ENCODE data around the gene PSEN1.

The PSEN1 gene

GRCh38 chr14:73239393-73240241 lies 103.3 kb downstream of the PSEN1 start:
- Histone ChIP-seq H3K36me3 (ENCODE audit: control insufficient read depth, insufficient read depth, low read length) (no peaks in the 10 kb centered on the region; the same call in 1 of the 2 replicates), H3K9me3 (ENCODE audit: control insufficient read depth, insufficient read depth, low read length) (no peaks in the 10 kb centered on the region), H3K4me3 (ENCODE audit: low read depth, low read length) (peak overlapping the region; percentile 55), H3K9ac (ENCODE audit: low read depth, low read length) (no peak overlapping the region), H3K27ac (ENCODE audit: low read depth, low read length) (no peak overlapping the region), H3K27me3 (ENCODE audit: control insufficient read depth, insufficient read depth, low read length) (peaks cover 42% of the 10 kb centered on the region), H3K4me1 (ENCODE audit: control insufficient read depth, insufficient read depth, low read length) (peaks cover 41% of the 10 kb centered on the region)

- H3K27ac ChIP-seq (ENCODE audit: low read depth, low read length) = no peak overlapping the region
Observed at GRCh38 chr14:73240816-73241480, 104.6 kb downstream of the PSEN1 start.

DNA sequence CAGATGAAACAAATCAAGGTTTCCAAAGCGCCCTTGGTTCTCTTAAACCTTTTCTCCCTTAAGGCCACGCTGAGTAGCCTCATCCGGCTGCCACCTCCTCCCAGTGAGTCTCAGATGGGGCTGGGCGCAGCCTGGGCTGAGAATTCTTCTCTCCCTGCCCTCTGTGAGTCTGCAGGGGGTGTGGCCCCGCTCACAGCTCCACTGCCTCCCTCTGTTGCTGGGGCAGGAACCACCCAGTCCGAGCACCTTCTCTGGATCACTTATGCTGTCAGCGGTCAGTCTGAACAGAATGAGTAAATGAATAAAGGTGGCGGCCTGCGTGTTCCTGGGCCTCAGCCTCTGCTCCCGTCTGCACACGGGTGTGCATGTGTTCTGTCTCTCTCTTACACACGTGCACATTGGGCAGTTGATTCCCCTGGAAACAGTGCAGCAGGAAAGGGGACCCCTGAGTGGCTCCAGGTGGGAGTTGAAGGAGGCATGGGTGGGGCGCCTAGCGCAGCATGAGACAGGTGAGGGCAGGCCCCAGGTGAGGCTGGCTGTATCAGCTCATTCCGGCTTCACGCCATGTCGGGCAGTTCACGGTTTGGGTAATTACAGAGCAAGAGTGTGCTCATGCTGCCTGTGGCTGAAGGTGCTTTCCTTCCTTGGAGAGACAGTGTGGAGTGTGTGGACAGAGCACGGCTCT lies 105.3 kb downstream of the PSEN1 start:
- Histone ChIP-seq H3K36me3 (ENCODE audit: control insufficient read depth, insufficient read depth, low read length) (no peaks in the 10 kb centered on the region; the same call in 1 of the 2 replicates), H3K4me3 (ENCODE audit: low read depth, low read length) (no peak overlapping the region), H3K27ac (ENCODE audit: low read depth, low read length) (no peak overlapping the region), H3K9me3 (ENCODE audit: control insufficient read depth, insufficient read depth, low read length) (no peaks in the 10 kb centered on the region), H3K4me1 (ENCODE audit: control insufficient read depth, insufficient read depth, low read length) (peaks cover 22% of the 10 kb centered on the region), H3K27me3 (ENCODE audit: control insufficient read depth, insufficient read depth, low read length) (peaks cover 36% of the 10 kb centered on the region), H3K9ac (ENCODE audit: low read depth, low read length) (no peak overlapping the region)

More at GRCh38 chr14:73240816-73241480, 104.6 kb downstream of the PSEN1 start:
- no peak overlapping the region for H3K4me3 ChIP-seq (ENCODE audit: low read depth, low read length)
- H3K36me3 ChIP-seq (ENCODE audit: control insufficient read depth, insufficient read depth, low read length) = no peaks in the 10 kb centered on the region; the same call in 1 of the 2 replicates
- H3K4me1 ChIP-seq (ENCODE audit: control insufficient read depth, insufficient read depth, low read length) = peaks cover 27% of the 10 kb centered on the region
- peaks cover 42% of the 10 kb centered on the region for H3K27me3 ChIP-seq (ENCODE audit: control insufficient read depth, insufficient read depth, low read length)
- no peak overlapping the region for H3K9ac ChIP-seq (ENCODE audit: low read depth, low read length)
- no peaks in the 10 kb centered on the region for H3K9me3 ChIP-seq (ENCODE audit: control insufficient read depth, insufficient read depth, low read length)

- no peaks in the 10 kb centered on the region; the same call in 1 of the 2 replicates for H3K36me3 ChIP-seq (ENCODE audit: control insufficient read depth, insufficient read depth, low read length)
- H3K9me3 ChIP-seq (ENCODE audit: control insufficient read depth, insufficient read depth, low read length) = no peaks in the 10 kb centered on the region
- no peak overlapping the region for H3K4me3 ChIP-seq (ENCODE audit: low read depth, low read length)
- H3K27me3 ChIP-seq (ENCODE audit: control insufficient read depth, insufficient read depth, low read length) = peaks cover 28% of the 10 kb centered on the region
- H3K27ac ChIP-seq (ENCODE audit: low read depth, low read length) = no peak overlapping the region
- H3K9ac ChIP-seq (ENCODE audit: low read depth, low read length) = no peak overlapping the region
- peaks cover 15% of the 10 kb centered on the region for H3K4me1 ChIP-seq (ENCODE audit: control insufficient read depth, insufficient read depth, low read length)
Observed at GRCh38 chr14:73242357-73242901, 106.1 kb downstream of the PSEN1 start.

GRCh38 chr14:73243341-73243740 lies 107.0 kb downstream of the PSEN1 start:
- H3K4me1 ChIP-seq (ENCODE audit: control insufficient read depth, insufficient read depth, low read length) = peaks cover 15% of the 10 kb centered on the region
- H3K27ac ChIP-seq (ENCODE audit: low read depth, low read length) = no peak overlapping the region
- no peak overlapping the region for H3K4me3 ChIP-seq (ENCODE audit: low read depth, low read length)
- H3K9me3 ChIP-seq (ENCODE audit: control insufficient read depth, insufficient read depth, low read length) = no peaks in the 10 kb centered on the region
- peaks cover 19% of the 10 kb centered on the region for H3K27me3 ChIP-seq (ENCODE audit: control insufficient read depth, insufficient read depth, low read length)
- no peak overlapping the region for H3K9ac ChIP-seq (ENCODE audit: low read depth, low read length)
- H3K36me3 ChIP-seq (ENCODE audit: control insufficient read depth, insufficient read depth, low read length) = no peaks in the 10 kb centered on the region; the same call in 1 of the 2 replicates

DNA sequence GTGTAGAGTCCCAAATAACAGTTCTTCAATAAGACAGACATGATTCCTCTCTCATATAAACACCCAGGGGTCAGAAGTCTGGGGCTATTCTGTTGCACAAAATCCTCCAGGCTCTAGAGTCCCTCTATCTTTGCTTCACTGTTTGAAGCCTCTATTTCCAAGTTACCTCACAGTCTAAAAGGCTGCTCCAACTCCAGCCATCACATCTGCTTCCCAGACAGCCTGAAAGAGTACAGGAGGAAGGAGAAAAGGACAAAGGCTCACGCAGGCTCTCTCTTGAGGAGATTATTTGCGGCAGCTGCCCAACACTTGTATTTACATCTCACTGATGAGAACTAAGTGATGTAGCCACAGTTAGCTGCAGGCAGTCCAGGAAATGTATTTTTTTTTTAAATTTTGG lies 107.4 kb downstream of the PSEN1 start:
- Histone ChIP-seq H3K4me1 (ENCODE audit: control insufficient read depth, insufficient read depth, low read length) (peaks cover 11% of the 10 kb centered on the region), H3K27me3 (ENCODE audit: control insufficient read depth, insufficient read depth, low read length) (peaks cover 15% of the 10 kb centered on the region)

GRCh38 chr14:73244541-73245290 lies 108.4 kb downstream of the PSEN1 start:
- H3K4me3 ChIP-seq (ENCODE audit: low read depth, low read length) = 0 out of 2 replicates have a peak overlapping the region, but pooled peaks have one; percentile 65
- H3K9me3 ChIP-seq (ENCODE audit: control insufficient read depth, insufficient read depth, low read length) = no peaks in the 10 kb centered on the region
- H3K27me3 ChIP-seq (ENCODE audit: control insufficient read depth, insufficient read depth, low read length) = peaks cover 5% of the 10 kb centered on the region
- no peak overlapping the region for H3K9ac ChIP-seq (ENCODE audit: low read depth, low read length)
- no peak overlapping the region for H3K27ac ChIP-seq (ENCODE audit: low read depth, low read length)
- H3K36me3 ChIP-seq (ENCODE audit: control insufficient read depth, insufficient read depth, low read length) = no peaks in the 10 kb centered on the region
- peaks cover 6% of the 10 kb centered on the region; the same call in 1 of the 2 replicates for H3K4me1 ChIP-seq (ENCODE audit: control insufficient read depth, insufficient read depth, low read length)

More for the DNA sequence above, 107.4 kb downstream of the PSEN1 start:
- no peaks in the 10 kb centered on the region; the same call in 1 of the 2 replicates for H3K36me3 ChIP-seq (ENCODE audit: control insufficient read depth, insufficient read depth, low read length)
- no peak overlapping the region for H3K4me3 ChIP-seq (ENCODE audit: low read depth, low read length)
- no peak overlapping the region for H3K9ac ChIP-seq (ENCODE audit: low read depth, low read length)
- no peak overlapping the region for H3K27ac ChIP-seq (ENCODE audit: low read depth, low read length)
- H3K9me3 ChIP-seq (ENCODE audit: control insufficient read depth, insufficient read depth, low read length) = no peaks in the 10 kb centered on the region

DNA sequence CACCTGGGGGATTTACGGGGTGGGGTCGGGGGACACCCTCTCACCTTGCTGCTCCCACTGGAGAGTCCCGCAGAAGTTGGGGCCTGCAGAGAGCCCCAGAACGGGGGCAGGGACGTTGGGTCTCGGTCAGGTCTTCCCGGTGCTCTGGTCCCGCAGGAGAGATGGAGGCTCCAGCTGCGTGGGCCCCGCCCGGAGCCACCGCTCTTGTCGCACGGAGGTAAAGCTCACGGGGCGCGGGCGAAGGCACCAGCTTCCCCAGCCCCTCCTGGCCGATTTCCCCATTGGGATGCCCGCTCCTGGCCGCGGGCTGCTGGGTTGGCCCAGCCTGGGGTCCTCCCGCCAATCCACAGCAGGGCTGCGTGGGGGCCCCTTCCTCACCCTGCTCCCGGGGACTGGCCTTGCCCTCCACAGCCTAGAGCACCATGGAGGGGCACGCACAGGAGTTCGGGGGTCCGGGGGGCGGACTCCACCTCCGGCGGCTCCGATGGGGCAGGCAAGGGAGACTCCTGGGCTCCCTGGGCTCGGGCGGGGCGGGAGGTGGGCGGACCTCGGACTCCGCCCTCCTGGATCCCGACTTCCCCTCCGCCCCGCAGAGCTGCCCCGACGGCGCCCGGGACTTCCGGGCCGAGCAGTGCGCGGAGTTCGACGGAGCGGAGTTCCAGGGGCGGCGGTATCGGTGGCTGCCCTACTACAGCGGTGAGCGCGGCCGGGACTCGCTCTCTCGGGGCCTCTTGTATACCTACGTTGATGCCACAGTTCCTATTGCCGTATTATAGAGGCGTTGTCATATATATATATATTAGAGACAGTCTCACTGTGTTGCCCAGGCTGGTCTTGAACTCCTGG lies 109.4 kb downstream of the PSEN1 start:
- Histone ChIP-seq H3K27me3 (ENCODE audit: control insufficient read depth, insufficient read depth, low read length) (no peaks in the 10 kb centered on the region; the same call in 1 of the 2 replicates), H3K4me3 (ENCODE audit: low read depth, low read length) (peak overlapping the region; percentile 65), H3K9ac (ENCODE audit: low read depth, low read length) (no peak overlapping the region; the same call in 1 of the 2 replicates), H3K9me3 (ENCODE audit: control insufficient read depth, insufficient read depth, low read length) (no peaks in the 10 kb centered on the region), H3K4me1 (ENCODE audit: control insufficient read depth, insufficient read depth, low read length) (peaks cover 3% of the 10 kb centered on the region; the same call in 1 of the 2 replicates), H3K27ac (ENCODE audit: low read depth, low read length) (no peak overlapping the region), H3K36me3 (ENCODE audit: control insufficient read depth, insufficient read depth, low read length) (peaks cover 5% of the 10 kb centered on the region; the same call in 1 of the 2 replicates)

DNA sequence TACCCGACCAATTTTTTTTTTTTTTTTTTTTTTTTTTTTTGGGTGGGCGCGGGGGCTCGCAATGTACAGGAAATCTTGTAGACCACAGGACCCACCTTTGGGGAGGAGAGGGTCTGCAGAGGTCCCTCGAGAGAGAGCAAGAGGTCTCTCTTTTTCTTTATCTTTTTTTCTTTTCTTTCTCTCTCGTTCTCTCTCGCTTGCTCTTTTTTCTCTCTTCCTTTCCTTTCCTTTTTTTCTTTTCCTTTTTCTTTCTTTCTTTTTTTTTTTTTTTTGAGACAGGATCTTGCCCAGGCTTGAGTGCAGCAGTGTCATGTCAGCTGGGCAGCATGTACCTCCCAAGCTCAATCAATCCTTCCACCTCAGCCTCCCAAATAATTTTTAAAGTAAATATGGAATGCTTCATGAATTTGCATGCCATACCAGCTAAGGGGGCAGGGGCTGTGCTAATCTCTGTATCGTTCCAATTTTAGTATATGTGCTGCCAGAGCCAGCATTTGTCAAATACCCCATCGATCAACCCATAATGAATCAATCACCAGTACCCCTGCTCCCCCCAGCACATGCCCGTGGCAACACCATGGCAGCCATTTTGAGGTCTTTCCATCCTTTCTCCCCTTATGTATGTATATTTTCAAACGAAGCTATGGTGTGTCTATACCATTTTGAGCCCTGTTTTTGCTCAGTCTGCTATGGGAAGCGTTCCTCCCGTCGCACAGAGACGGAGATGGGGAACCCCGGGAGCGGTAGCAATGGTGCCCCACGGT lies 110.3 kb downstream of the PSEN1 start:
- peak overlapping the region; percentile 65; the same call in 1 of the 2 replicates for H3K4me3 ChIP-seq (ENCODE audit: low read depth, low read length)
- H3K36me3 ChIP-seq (ENCODE audit: control insufficient read depth, insufficient read depth, low read length) = peaks cover 9% of the 10 kb centered on the region; the same call in 1 of the 2 replicates
- H3K27me3 ChIP-seq (ENCODE audit: control insufficient read depth, insufficient read depth, low read length) = no peaks in the 10 kb centered on the region
- H3K9me3 ChIP-seq (ENCODE audit: control insufficient read depth, insufficient read depth, low read length) = no peaks in the 10 kb centered on the region
- H3K27ac ChIP-seq (ENCODE audit: low read depth, low read length) = no peak overlapping the region
- H3K9ac ChIP-seq (ENCODE audit: low read depth, low read length) = no peak overlapping the region
- peaks cover 1% of the 10 kb centered on the region; the same call in 1 of the 2 replicates for H3K4me1 ChIP-seq (ENCODE audit: control insufficient read depth, insufficient read depth, low read length)

Data from HUES48 (cell line).